ENCODE measurements around the gene EEFSEC.

DNA sequence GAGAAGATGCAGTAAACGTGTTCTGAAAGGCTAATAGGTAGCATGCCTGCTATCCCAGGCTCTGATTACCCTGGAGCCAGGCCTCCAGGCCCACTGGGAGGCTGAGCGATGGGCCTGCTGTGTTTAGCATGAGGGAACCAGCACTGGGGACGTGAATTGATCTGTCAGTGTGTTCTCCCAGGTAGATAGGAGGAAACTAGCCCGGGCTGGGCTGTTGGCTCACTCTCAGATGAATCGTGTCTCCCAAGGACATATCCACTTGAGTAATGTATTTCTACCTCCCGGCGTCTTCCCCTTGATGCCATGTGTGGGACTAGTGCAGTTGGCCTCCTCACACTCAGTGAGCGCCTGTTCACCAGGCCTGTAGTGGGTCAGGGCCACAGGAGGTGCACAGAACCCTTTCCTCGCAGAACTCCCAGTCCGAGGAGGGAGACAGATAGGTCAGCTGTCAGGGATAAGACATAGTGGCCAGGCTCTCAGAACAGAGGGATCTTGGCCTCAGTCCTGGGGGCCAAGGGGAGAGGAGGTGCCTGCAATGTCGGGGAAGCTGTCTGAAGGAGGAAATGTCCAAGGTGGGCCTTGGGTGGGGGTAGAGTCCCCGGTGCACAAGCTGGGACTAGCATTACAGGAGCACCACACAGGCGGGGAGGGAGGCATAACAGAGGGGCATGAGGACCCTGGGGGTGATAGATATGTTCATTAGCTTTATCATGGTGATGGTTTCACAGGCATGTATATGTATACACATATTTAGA, 201.7 kb downstream of the EEFSEC start:
- TF ChIP-seq, protein P1, sequence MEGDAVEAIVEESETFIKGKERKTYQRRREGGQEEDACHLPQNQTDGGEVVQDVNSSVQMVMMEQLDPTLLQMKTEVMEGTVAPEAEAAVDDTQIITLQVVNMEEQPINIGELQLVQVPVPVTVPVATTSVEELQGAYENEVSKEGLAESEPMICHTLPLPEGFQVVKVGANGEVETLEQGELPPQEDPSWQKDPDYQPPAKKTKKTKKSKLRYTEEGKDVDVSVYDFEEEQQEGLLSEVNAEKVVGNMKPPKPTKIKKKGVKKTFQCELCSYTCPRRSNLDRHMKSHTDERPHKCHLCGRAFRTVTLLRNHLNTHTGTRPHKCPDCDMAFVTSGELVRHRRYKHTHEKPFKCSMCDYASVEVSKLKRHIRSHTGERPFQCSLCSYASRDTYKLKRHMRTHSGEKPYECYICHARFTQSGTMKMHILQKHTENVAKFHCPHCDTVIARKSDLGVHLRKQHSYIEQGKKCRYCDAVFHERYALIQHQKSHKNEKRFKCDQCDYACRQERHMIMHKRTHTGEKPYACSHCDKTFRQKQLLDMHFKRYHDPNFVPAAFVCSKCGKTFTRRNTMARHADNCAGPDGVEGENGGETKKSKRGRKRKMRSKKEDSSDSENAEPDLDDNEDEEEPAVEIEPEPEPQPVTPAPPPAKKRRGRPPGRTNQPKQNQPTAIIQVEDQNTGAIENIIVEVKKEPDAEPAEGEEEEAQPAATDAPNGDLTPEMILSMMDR (IDR thresholded peaks at IDR 0.05; ENCODE audit: low read depth, low read length): no peak
- no peak for TF ChIP-seq EZH2phosphoT487 (IDR thresholded peaks at IDR 0.05; ENCODE audit: low read depth)

All from OCI-LY3 (cell line).